OCI-LY1 (cell line): ENCODE results near the gene TRDMT1.

Experiments used
- H2AFZ ChIP-seq: fragments of 200-600 bp; sonication (generic), shearing (Covaris generic); 2 replicates; pipeline ENCODE4 v1.6.0; 2014; ENCODE audit warnings: antibody characterized with exemption, mild to moderate bottlenecking, low read length
- H3F3A ChIP-seq: fragments of 200-600 bp; sonication (generic), shearing (Covaris generic); 2 replicates; pipeline ENCODE4 v1.6.0; 2014; ENCODE audit warnings: mild to moderate bottlenecking, antibody characterized with exemption, low read length, moderate library complexity; ENCODE audit not compliant: insufficient read depth
- H3K27ac ChIP-seq: fragments of 200-600 bp; sonication (generic); 2 replicates; pipeline ENCODE4 v1.5.1; 2014; ENCODE audit warnings: low read length, mixed run types, mild to moderate bottlenecking, low read depth; ENCODE audit not compliant: poor library complexity, severe bottlenecking
- H3K27me3 ChIP-seq: fragments of 200-600 bp; sonication (generic); 2 replicates; pipeline ENCODE4 v1.6.0; 2014; ENCODE audit warnings: antibody characterized with exemption, mild to moderate bottlenecking, low read length, moderate library complexity; ENCODE audit not compliant: insufficient read depth
- H3K36me3 ChIP-seq: fragments of 200-600 bp; sonication (generic); 2 replicates; pipeline ENCODE4 v1.6.1; 2014; ENCODE audit warnings: mild to moderate bottlenecking, antibody characterized with exemption, low read length, moderate library complexity, mixed read lengths; ENCODE audit not compliant: insufficient read depth
- H3K4me1 ChIP-seq: fragments of 200-600 bp; sonication (generic); 2 replicates; pipeline ENCODE4 v1.5.1; 2014; ENCODE audit warnings: mild to moderate bottlenecking, low read length, moderate library complexity; ENCODE audit not compliant: insufficient read depth, severe bottlenecking
- H3K4me2 ChIP-seq: fragments of 200-600 bp; sonication (generic), shearing (Covaris generic); 2 replicates; pipeline ENCODE4 v1.6.1; 2014; ENCODE audit warnings: low read length
- H3K4me3 ChIP-seq: fragments of 200-600 bp; sonication (generic); 2 replicates; pipeline ENCODE4 v1.5.1; 2014; ENCODE audit warnings: low read length, low read depth, mild to moderate bottlenecking, mixed read lengths; ENCODE audit not compliant: poor library complexity, severe bottlenecking
- H3K79me2 ChIP-seq: fragments of 200-600 bp; shearing (Covaris generic); 2 replicates; pipeline ENCODE4 v1.6.1; 2016; ENCODE audit warnings: mixed run types, low read length, mixed read lengths; ENCODE audit not compliant: insufficient read depth
- H3K9ac ChIP-seq: fragments of 200-600 bp; sonication (generic), shearing (Covaris generic); 2 replicates; pipeline ENCODE4 v1.6.1; 2014; ENCODE audit warnings: mild to moderate bottlenecking, low read length, mixed read lengths
- H3K9me2 ChIP-seq: fragments of 200-600 bp; sonication (generic), shearing (Covaris generic); 2 replicates; pipeline ENCODE4 v1.6.1; 2014; ENCODE audit warnings: low read depth, mild to moderate bottlenecking, low read length, mixed read lengths
- H3K9me3 ChIP-seq: fragments of 200-600 bp; shearing (Covaris generic); 2 replicates; pipeline ENCODE4 v1.6.1; 2014; ENCODE audit warnings: low read length, mixed read lengths
- H4K20me1 ChIP-seq: fragments of 200-600 bp; sonication (generic), shearing (Covaris generic); 2 replicates; pipeline ENCODE4 v1.6.0; 2016; ENCODE audit warnings: mild to moderate bottlenecking, low read length; ENCODE audit not compliant: insufficient read depth
- EZH2 ChIP-seq: fragments of 200-600 bp; sonication (generic), shearing (Covaris generic); IDR thresholded peaks from 2 replicates; pipeline ENCODE4 v1.8.0; 2017; ENCODE audit warnings: borderline replicate concordance, mixed run types, mild to moderate bottlenecking, antibody characterized with exemption, low read length, moderate library complexity, mixed read lengths
- TF ChIP-seq, protein P1 (sequence below): fragments of 200-600 bp; sonication (generic), shearing (Covaris generic); IDR thresholded peaks from 2 replicates; pipeline ENCODE4 v1.5.1; 2017; ENCODE audit warnings: mild to moderate bottlenecking, antibody characterized with exemption, low read length, moderate library complexity, mixed read lengths

TRDMT1 gene

DNA sequence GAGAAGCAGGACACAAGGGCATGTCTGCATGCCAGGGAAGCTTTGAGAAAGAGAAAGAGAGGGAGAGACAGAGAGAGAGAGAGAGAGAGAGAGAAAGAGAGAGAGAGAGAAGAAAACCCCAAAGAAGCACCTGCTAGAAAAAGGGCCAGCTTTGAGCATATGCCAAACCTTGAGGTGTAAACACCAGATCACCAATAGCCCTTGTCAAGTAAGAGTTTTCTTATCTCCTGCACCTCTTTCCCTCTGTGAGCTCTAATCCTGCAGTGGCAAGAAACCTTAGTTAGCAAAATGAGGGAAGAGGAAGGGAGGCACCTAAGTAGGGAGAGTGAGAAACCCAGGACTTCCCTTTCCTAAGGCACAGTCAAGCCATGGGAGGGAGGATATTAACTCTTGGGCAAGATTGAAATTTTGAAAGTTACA lies 11.3 kb upstream of the TRDMT1 start:
- TF ChIP-seq, protein P1, sequence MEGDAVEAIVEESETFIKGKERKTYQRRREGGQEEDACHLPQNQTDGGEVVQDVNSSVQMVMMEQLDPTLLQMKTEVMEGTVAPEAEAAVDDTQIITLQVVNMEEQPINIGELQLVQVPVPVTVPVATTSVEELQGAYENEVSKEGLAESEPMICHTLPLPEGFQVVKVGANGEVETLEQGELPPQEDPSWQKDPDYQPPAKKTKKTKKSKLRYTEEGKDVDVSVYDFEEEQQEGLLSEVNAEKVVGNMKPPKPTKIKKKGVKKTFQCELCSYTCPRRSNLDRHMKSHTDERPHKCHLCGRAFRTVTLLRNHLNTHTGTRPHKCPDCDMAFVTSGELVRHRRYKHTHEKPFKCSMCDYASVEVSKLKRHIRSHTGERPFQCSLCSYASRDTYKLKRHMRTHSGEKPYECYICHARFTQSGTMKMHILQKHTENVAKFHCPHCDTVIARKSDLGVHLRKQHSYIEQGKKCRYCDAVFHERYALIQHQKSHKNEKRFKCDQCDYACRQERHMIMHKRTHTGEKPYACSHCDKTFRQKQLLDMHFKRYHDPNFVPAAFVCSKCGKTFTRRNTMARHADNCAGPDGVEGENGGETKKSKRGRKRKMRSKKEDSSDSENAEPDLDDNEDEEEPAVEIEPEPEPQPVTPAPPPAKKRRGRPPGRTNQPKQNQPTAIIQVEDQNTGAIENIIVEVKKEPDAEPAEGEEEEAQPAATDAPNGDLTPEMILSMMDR = no peak
- no peak for TF ChIP-seq EZH2
- no peaks in the 10 kb centered on the region for H3K9me2 ChIP-seq
- no peak overlapping the region for H2AFZ ChIP-seq
- H3K27me3 ChIP-seq = no peaks in the 10 kb centered on the region
- H3K9ac ChIP-seq = no peak overlapping the region
- H3K9me3 ChIP-seq = no peaks in the 10 kb centered on the region
- H3K4me1 ChIP-seq = no peaks in the 10 kb centered on the region
- H3K27ac ChIP-seq = no peak overlapping the region
- no peaks in the 10 kb centered on the region for H4K20me1 ChIP-seq
- no peak overlapping the region for H3K4me3 ChIP-seq
- H3F3A ChIP-seq = no peaks in the 10 kb centered on the region
- no peaks in the 10 kb centered on the region for H3K36me3 ChIP-seq
- no peaks in the 10 kb centered on the region for H3K79me2 ChIP-seq
- no peak overlapping the region for H3K4me2 ChIP-seq

DNA sequence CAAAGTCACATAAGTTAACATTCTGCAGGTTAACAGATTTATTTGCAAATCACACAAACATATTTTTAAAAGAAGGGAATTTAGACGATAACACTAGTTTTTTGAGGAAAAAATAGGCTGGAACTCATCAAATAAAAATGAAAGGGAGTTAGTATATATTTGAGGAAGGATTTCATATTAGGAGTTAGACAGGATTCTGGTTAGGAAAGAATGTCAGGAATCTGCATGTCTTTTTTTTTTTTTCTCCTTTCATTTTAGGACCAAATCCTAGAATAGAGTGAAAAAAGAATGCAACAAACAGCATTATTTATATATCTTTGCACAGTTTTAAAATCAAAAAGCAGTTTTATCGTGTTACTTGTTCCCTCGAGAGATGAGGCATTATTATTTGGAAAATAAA lies 8.9 kb upstream of the TRDMT1 start:
- Histone ChIP-seq H3F3A (no peaks in the 10 kb centered on the region), H3K79me2 (no peaks in the 10 kb centered on the region), H3K27ac (no peak overlapping the region), H3K9me2 (no peaks in the 10 kb centered on the region), H3K4me3 (no peak overlapping the region), H3K9me3 (no peaks in the 10 kb centered on the region), H3K9ac (no peak overlapping the region), H4K20me1 (no peaks in the 10 kb centered on the region), H3K4me1 (no peaks in the 10 kb centered on the region), H2AFZ (no peak overlapping the region), H3K27me3 (no peaks in the 10 kb centered on the region), H3K36me3 (no peaks in the 10 kb centered on the region), H3K4me2 (no peak overlapping the region)
- TF ChIP-seq, protein P1 = no peak
- TF ChIP-seq EZH2 = no peak

DNA sequence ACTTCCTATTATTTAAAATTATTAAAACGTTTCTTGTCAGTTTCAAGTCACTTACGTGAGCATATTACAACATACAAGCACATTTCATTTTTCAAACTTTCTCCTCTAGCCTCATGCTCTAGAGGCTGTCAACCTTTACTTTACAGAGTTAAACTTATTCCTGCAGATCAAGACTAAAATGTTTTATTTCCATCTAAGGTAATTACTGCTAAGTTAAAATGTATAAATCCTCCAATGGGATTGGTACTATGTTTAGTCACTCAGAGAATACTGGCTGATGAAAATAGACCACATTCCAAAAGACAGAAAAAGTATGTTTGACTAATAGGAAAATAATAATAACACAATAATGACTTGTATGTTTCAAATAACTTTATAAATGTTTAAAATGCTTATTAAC lies 8.4 kb upstream of the TRDMT1 start:
- Histone ChIP-seq H3K27ac (no peak overlapping the region), H3K4me2 (no peak overlapping the region), H3K9me2 (no peaks in the 10 kb centered on the region), H3K36me3 (no peaks in the 10 kb centered on the region), H3K4me3 (no peak overlapping the region), H3K79me2 (no peaks in the 10 kb centered on the region), H3K27me3 (no peaks in the 10 kb centered on the region), H3K4me1 (no peaks in the 10 kb centered on the region), H3K9me3 (no peaks in the 10 kb centered on the region), H3K9ac (no peak overlapping the region), H2AFZ (no peak overlapping the region), H4K20me1 (no peaks in the 10 kb centered on the region), H3F3A (no peaks in the 10 kb centered on the region)
- no peak for TF ChIP-seq EZH2
- TF ChIP-seq, protein P1 = no peak
